Loucy (cell line): ENCODE data around the gene FAM193A.

Experiments used
- H2AFZ ChIP-seq: fragments of 200-600 bp; sonication (generic); 2 replicates; pipeline ENCODE4 v1.6.0; 2016; ENCODE audit warnings: antibody characterized with exemption, mild to moderate bottlenecking, low read length, moderate library complexity
- H3F3A ChIP-seq: fragments of 200-600 bp; 2 replicates; pipeline ENCODE4 v1.6.0; 2016; ENCODE audit warnings: antibody characterized with exemption, low read depth, mild to moderate bottlenecking
- H3K27me3 ChIP-seq: fragments of 200-600 bp; sonication (generic); 2 replicates; pipeline ENCODE4 v1.6.1; 2014; ENCODE audit warnings: low read length, mild to moderate bottlenecking; ENCODE audit not compliant: insufficient read depth, poor library complexity, severe bottlenecking
- H3K36me3 ChIP-seq: fragments of 200-600 bp; sonication (generic); 2 replicates; pipeline ENCODE4 v1.6.1; 2016; ENCODE audit warnings: low read length; ENCODE audit not compliant: insufficient read depth
- H3K4me1 ChIP-seq: fragments of 200-600 bp; sonication (generic); 2 replicates; pipeline ENCODE4 v1.5.1; 2014; ENCODE audit warnings: low read length, mild to moderate bottlenecking; ENCODE audit not compliant: insufficient read depth, poor library complexity, severe bottlenecking
- H3K4me2 ChIP-seq: fragments of 200-600 bp; sonication (generic); 2 replicates; pipeline ENCODE4 v1.6.0; 2014; ENCODE audit warnings: antibody characterized with exemption, low read length, low read depth, mild to moderate bottlenecking; ENCODE audit not compliant: poor library complexity, severe bottlenecking
- H3K4me3 ChIP-seq: fragments of 200-600 bp; sonication (generic); 2 replicates; pipeline ENCODE4 v1.5.1; 2014; ENCODE audit warnings: low read length, mild to moderate bottlenecking, mixed read lengths; ENCODE audit not compliant: poor library complexity, severe bottlenecking
- H3K79me2 ChIP-seq: fragments of 200-600 bp; sonication (generic); 2 replicates; pipeline ENCODE4 v1.6.1; 2014; ENCODE audit warnings: low read length; ENCODE audit not compliant: insufficient read depth
- H3K9ac ChIP-seq: fragments of 200-600 bp; sonication (generic); 2 replicates; pipeline ENCODE4 v1.6.0; 2014; ENCODE audit warnings: mild to moderate bottlenecking, low read depth, low read length, moderate library complexity; ENCODE audit not compliant: poor library complexity, severe bottlenecking
- H3K9me2 ChIP-seq: fragments of 200-600 bp; sonication (generic); replicated peaks from 2 replicates; pipeline ENCODE4 v1.6.1; 2016; ENCODE audit warnings: low read depth, low read length, mixed read lengths
- H3K9me3 ChIP-seq: fragments of 200-600 bp; sonication (generic); 2 replicates; pipeline ENCODE4 v1.6.1; 2014; ENCODE audit warnings: mild to moderate bottlenecking, antibody characterized with exemption, low read length, low read depth; ENCODE audit not compliant: insufficient read depth
- H4K20me1 ChIP-seq: fragments of 200-600 bp; sonication (generic); 2 replicates; pipeline ENCODE4 v1.6.0; 2014; ENCODE audit warnings: antibody characterized with exemption, low read length, mild to moderate bottlenecking; ENCODE audit not compliant: insufficient read depth, poor library complexity, severe bottlenecking
- CTCF ChIP-seq: fragments of 200-600 bp; sonication (generic); conservative IDR thresholded peaks from 2 replicates; pipeline ENCODE4 v1.5.1; 2014; ENCODE audit warnings: mild to moderate bottlenecking, antibody characterized with exemption, low read length
- EZH2phosphoT487 ChIP-seq: fragments of 200-600 bp; IDR thresholded peaks from 2 replicates; pipeline ENCODE4 v1.6.1; 2018; ENCODE audit warnings: antibody characterized with exemption, mild to moderate bottlenecking, moderate library complexity, borderline replicate concordance

The FAM193A gene

DNA sequence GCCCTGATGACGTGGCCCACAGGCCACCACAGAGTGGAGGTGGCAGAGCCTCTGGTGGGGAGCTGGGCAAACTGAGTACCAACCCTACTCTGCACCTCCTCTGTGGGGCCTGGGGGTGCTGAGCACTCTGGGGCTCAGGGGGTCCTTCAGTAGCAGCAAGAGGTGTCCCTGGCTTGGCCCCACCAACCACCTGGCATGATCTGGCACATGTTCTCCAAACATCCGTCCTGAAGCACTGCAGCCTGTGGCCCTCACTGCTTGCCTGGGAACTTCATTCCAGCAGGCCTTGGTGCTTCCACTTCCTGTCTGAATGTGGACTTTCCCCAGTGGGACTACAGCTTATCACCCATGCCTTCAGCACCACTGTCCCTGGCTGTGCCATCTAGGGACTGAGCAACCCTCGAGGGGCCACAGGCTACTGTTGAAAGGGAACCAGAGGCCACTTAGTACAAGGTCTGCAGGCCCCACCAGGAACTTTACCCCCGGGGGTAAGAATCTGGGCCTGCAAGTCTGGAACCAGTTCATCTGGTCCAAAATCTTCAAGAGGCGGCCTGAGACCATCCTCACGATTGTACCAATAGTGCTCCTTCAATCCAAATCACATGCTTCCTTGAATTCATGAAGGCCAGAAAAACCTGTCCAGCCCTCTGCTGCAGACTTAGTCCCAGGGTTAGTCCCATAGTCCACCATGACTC, 206.5 kb downstream of the FAM193A start:
- Histone ChIP-seq H3K9ac (no peak overlapping the region), H3K9me3 (no peaks in the 10 kb centered on the region), H4K20me1 (peaks cover 4% of the 10 kb centered on the region), H3K4me1 (peaks cover 19% of the 10 kb centered on the region), H2AFZ (no peak overlapping the region), H3F3A (no peaks in the 10 kb centered on the region), H3K79me2 (no peaks in the 10 kb centered on the region), H3K27me3 (no peaks in the 10 kb centered on the region), H3K36me3 (peaks cover 61% of the 10 kb centered on the region; the same call in 1 of the 2 replicates), H3K9me2 (no peaks in the 10 kb centered on the region), H3K4me3 (no peak overlapping the region), H3K4me2 (no peak overlapping the region)
- no peak for TF ChIP-seq CTCF

DNA sequence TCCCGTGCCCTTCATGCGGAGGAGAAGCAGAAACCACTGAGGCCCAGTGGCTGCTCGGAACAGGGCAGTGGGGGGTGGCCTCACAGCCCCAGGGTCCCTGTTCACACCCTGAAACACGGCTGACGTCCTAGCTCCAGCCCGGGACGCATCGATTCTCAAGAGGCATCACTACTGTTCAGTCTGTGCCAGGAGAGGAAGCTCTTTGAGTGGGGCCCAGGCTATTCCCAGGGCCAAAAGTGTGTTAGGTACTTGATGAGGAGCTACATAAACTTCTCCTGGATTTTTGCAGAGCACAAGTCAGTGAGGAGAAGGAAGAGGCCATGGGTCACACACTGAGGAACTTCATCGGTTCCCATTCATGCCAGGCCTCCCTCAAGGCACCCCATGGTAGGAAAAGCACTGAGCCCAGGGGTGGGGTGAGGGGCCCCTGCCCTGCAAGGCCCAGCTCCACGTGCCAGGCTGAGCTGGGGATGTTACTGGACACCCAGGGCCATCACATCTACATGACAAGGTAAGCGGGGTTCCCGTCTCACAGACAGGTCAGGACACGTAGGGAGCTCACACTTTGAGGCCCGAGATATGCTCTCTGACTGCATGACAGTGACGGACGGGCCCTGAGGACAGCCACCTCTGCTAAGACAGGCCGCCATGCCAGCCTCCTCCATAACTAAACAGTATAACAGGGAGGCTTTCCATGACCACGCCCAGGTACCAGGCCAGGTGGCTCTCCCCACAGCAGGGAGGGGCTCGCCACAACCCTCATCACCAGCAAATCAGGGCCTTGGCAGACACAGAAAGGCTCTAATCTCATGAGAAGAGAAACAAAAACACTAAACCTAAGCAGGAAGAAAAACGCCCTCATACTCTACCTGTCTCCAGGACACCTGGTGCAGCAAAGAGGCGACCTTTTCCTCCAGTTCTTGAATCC, 207.3 kb downstream of the FAM193A start:
- Histone ChIP-seq H3K4me3 (no peak overlapping the region), H2AFZ (no peak overlapping the region), H3K9me3 (no peaks in the 10 kb centered on the region), H3K79me2 (peaks cover 2% of the 10 kb centered on the region; the same call in 1 of the 2 replicates), H3F3A (no peaks in the 10 kb centered on the region), H3K4me1 (peaks cover 19% of the 10 kb centered on the region), H3K9ac (no peak overlapping the region), H3K36me3 (peaks cover 61% of the 10 kb centered on the region; the same call in 1 of the 2 replicates), H3K4me2 (no peak overlapping the region), H4K20me1 (peaks cover 4% of the 10 kb centered on the region), H3K9me2 (no peaks in the 10 kb centered on the region), H3K27me3 (no peaks in the 10 kb centered on the region)
- TF ChIP-seq EZH2phosphoT487 (no peak), CTCF (no peak)

DNA sequence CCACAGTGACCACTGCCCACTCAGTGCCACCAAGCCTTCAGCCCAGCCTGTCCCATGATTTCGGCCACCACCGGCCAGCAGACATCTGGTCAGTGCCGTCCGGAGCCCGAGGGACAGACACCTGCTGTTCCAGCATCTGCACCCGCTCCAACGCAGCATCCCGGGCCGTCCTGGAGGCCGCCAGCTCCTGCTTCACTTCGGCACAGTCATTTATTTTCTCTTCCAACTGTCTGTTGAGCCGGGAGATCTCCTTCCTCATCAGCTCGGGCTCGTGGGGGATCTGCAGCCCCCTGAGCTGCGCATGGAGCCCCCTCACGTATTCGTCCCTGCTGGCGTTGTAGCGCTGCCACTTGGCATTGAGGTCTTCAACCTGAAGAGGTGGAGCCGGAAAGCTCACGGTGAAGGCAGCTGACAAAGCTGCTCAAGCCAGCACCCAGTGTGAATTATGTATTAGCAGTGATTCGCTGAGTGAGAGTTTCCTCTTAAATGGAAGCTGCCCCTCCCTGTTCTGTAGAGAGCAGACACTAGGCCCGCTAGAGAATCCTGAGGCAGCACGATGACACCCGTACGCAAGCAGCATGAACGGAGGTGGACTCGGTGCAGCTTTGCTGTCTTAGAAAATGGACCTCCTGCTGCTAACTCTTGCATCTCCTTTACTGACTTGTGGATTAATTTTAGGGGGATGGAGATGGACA, 208.3 kb downstream of the FAM193A start:
- H3K9me3 ChIP-seq: no peaks in the 10 kb centered on the region
- no peaks in the 10 kb centered on the region for H3F3A ChIP-seq
- H3K36me3 ChIP-seq: peaks cover 61% of the 10 kb centered on the region; the same call in 1 of the 2 replicates
- no peak overlapping the region for H3K4me3 ChIP-seq
- H3K9ac ChIP-seq: no peak overlapping the region
- H2AFZ ChIP-seq: no peak overlapping the region
- TF ChIP-seq EZH2phosphoT487 (no peak), CTCF (no peak)
- no peaks in the 10 kb centered on the region for H3K9me2 ChIP-seq
- no peaks in the 10 kb centered on the region for H3K27me3 ChIP-seq
- H3K4me1 ChIP-seq: peaks cover 19% of the 10 kb centered on the region
- H3K79me2 ChIP-seq: peaks cover 11% of the 10 kb centered on the region; the same call in 1 of the 2 replicates
- H4K20me1 ChIP-seq: peaks cover 4% of the 10 kb centered on the region
- no peak overlapping the region for H3K4me2 ChIP-seq
